H9 (cell line): ENCODE data around the gene CORO7. TPM values are rescaled to one million over a fixed set of nuclear protein-coding genes. Genes with fewer than 3 reads are reported as not detected.

Experiments
- DNase-seq: peaks from one replicate; pipeline ENCODE4 v3.0.0-alpha.2; 2017
- H2AFZ ChIP-seq: one replicate; pipeline ENCODE4 v1.6.1; 2013; ENCODE audit warnings: mild to moderate bottlenecking, low read length, control low read depth, moderate library complexity
- H2AK5ac ChIP-seq: 2 replicates; pipeline ENCODE4 v1.6.1; 2013; ENCODE audit warnings: low read length, control low read depth, mixed read lengths; ENCODE audit not compliant: insufficient read length
- H2BK120ac ChIP-seq: one replicate; pipeline ENCODE4 v1.6.1; 2013; ENCODE audit warnings: low read depth, mild to moderate bottlenecking, low read length, control low read depth, inconsistent platforms; ENCODE audit not compliant: poor library complexity, severe bottlenecking
- H2BK12ac ChIP-seq: 2 replicates; pipeline ENCODE4 v1.6.1; 2013; ENCODE audit warnings: low read length, control low read depth, mixed read lengths, low read depth; ENCODE audit not compliant: insufficient read length
- H2BK15ac ChIP-seq: 2 replicates; pipeline ENCODE4 v1.6.1; 2013; ENCODE audit warnings: low read depth, low read length, control low read depth
- H2BK20ac ChIP-seq: one replicate; pipeline ENCODE4 v1.6.1; 2013; ENCODE audit warnings: low read depth, mild to moderate bottlenecking, low read length, control low read depth, inconsistent platforms; ENCODE audit not compliant: poor library complexity, severe bottlenecking
- H2BK5ac ChIP-seq: 2 replicates; pipeline ENCODE4 v1.6.1; 2013; ENCODE audit warnings: low read length, control low read depth, mixed read lengths; ENCODE audit not compliant: insufficient read length
- H3K14ac ChIP-seq: 2 replicates; pipeline ENCODE4 v1.6.1; 2013; ENCODE audit warnings: low read length, control low read depth; ENCODE audit not compliant: insufficient read depth
- H3K18ac ChIP-seq: 2 replicates; pipeline ENCODE4 v1.6.1; 2013; ENCODE audit warnings: low read depth, mild to moderate bottlenecking, mixed read lengths, low read length, control low read depth; ENCODE audit not compliant: insufficient read length
- H3K23ac ChIP-seq: 2 replicates; pipeline ENCODE4 v1.6.1; 2013; ENCODE audit warnings: low read length, control low read depth, mixed read lengths, low read depth; ENCODE audit not compliant: insufficient read length
- H3K23me2 ChIP-seq: 2 replicates; pipeline ENCODE4 v1.6.1; 2013; ENCODE audit warnings: low read depth, mild to moderate bottlenecking, mixed read lengths, low read length, control low read depth; ENCODE audit not compliant: insufficient read length, poor library complexity, severe bottlenecking
- H3K27ac ChIP-seq: 2 replicates; pipeline ENCODE4 v1.5.1; 2013; ENCODE audit warnings: low read length, control low read depth, mixed read lengths, low read depth; ENCODE audit not compliant: insufficient read length
- H3K27me3 ChIP-seq: 2 replicates; pipeline ENCODE4 v1.6.1; 2013; ENCODE audit warnings: low read length, control low read depth, inconsistent platforms; ENCODE audit not compliant: insufficient read depth
- H3K4ac ChIP-seq: 2 replicates; pipeline ENCODE4 v1.6.1; 2013; ENCODE audit warnings: low read depth, mild to moderate bottlenecking, control low read depth, inconsistent platforms, low read length, moderate library complexity
- H3K4me1 ChIP-seq: 2 replicates; pipeline ENCODE4 v1.6.1; 2013; ENCODE audit warnings: low read length, control low read depth, inconsistent platforms; ENCODE audit not compliant: insufficient read depth
- H3K4me2 ChIP-seq: 2 replicates; pipeline ENCODE4 v1.6.1; 2013; ENCODE audit warnings: low read length, control low read depth, mixed read lengths; ENCODE audit not compliant: insufficient read length, insufficient read depth
- H3K56ac ChIP-seq: 2 replicates; pipeline ENCODE4 v1.6.1; 2013; ENCODE audit warnings: low read depth, mild to moderate bottlenecking, mixed read lengths, low read length, control low read depth; ENCODE audit not compliant: insufficient read length
- H3K79me1 ChIP-seq: 2 replicates; pipeline ENCODE4 v1.6.1; 2013; ENCODE audit warnings: low read depth, mild to moderate bottlenecking, moderate library complexity, low read length, control low read depth, inconsistent platforms; ENCODE audit not compliant: insufficient read depth, poor library complexity, severe bottlenecking
- H3K79me2 ChIP-seq: 2 replicates; pipeline ENCODE4 v1.6.1; 2013; ENCODE audit warnings: low read length, control low read depth, inconsistent platforms; ENCODE audit not compliant: insufficient read depth
- H3K9ac ChIP-seq: 2 replicates; pipeline ENCODE4 v1.6.1; 2013; ENCODE audit warnings: low read length, control low read depth, mixed read lengths; ENCODE audit not compliant: insufficient read length; ENCODE audit errors: extremely low read depth
- H3K9me3 ChIP-seq: one replicate; pipeline ENCODE4 v1.6.1; 2013; ENCODE audit warnings: low read depth, low read length, inconsistent platforms; ENCODE audit not compliant: control insufficient read depth
- H3T11ph ChIP-seq: one replicate; pipeline ENCODE4 v1.6.1; 2013; ENCODE audit warnings: mild to moderate bottlenecking, low read length, control low read depth, inconsistent platforms
- H4K20me1 ChIP-seq: one replicate; pipeline ENCODE4 v1.6.1; 2013; ENCODE audit not compliant: control insufficient read depth, insufficient read length, insufficient read depth
- H4K5ac ChIP-seq: 2 replicates; pipeline ENCODE4 v1.6.1; 2013; ENCODE audit warnings: low read depth, mild to moderate bottlenecking, mixed read lengths, low read length, control low read depth; ENCODE audit not compliant: insufficient read length
- H4K8ac ChIP-seq: replicated peaks from 2 replicates; pipeline ENCODE4 v1.6.1; 2013; ENCODE audit warnings: low read length, control low read depth, mixed read lengths, low read depth; ENCODE audit not compliant: insufficient read length
- H4K91ac ChIP-seq: 2 replicates; pipeline ENCODE4 v1.6.1; 2013; ENCODE audit warnings: low read depth, mild to moderate bottlenecking, moderate library complexity, mixed read lengths, low read length, control low read depth; ENCODE audit not compliant: insufficient read length
- H3K27ac Mint-ChIP-seq, 3 experiments: 2 replicates in 2 of 3; 3 replicates in 1 of 3; pipeline ENCODE4 v1.8.0; 2020 to 2021; ENCODE audit warnings: mixed read lengths in 3 of 3, mild to moderate bottlenecking in 1 of 3, moderate library complexity in 1 of 3
- H3K27me3 Mint-ChIP-seq: 2 replicates; pipeline ENCODE4 v1.8.0; 2021; ENCODE audit warnings: low read depth, mild to moderate bottlenecking, moderate library complexity, mixed read lengths
- H3K36me3 Mint-ChIP-seq, 3 experiments: 2 replicates in 2 of 3; 3 replicates in 1 of 3; pipeline ENCODE4 v1.8.0; 2020 to 2021; ENCODE audit warnings: low read depth in 3 of 3, mixed read lengths in 3 of 3; ENCODE audit not compliant: insufficient read depth in 1 of 3
- H3K4me1 Mint-ChIP-seq, 2 experiments: 2 replicates each; pipeline ENCODE4 v1.8.0; 2020; ENCODE audit warnings: mixed read lengths in 2 of 2
- H3K4me3 Mint-ChIP-seq, 2 experiments: 2 replicates in 1 of 2; 3 replicates in 1 of 2; pipeline ENCODE4 v1.8.0; 2020 to 2021; ENCODE audit warnings: mild to moderate bottlenecking in 2 of 2, mixed read lengths in 2 of 2, moderate library complexity in 1 of 2
- H3K9me3 Mint-ChIP-seq, 2 experiments: 2 replicates in 1 of 2; 3 replicates in 1 of 2; pipeline ENCODE4 v1.8.0; 2020; ENCODE audit warnings: mild to moderate bottlenecking in 2 of 2, mixed read lengths in 2 of 2, moderate library complexity in 1 of 2
- CTCF ChIP-seq: fragments of 200-600 bp; sonication (generic); conservative IDR thresholded peaks from 3 replicates; pipeline ENCODE4 v1.8.0; 2021; ENCODE audit warnings: antibody characterized with exemption, mild to moderate bottlenecking
- WGBS: extraction: QIAGEN DNeasy Blood & Tissue Kit; methylation state at CpG from one replicate; pipeline ENCODE4 v1.1.7; 2013; ENCODE audit warnings: missing lambda C conversion rate, low lambda C conversion rate, mixed read lengths; ENCODE audit not compliant: insufficient read length; ENCODE audit errors: extremely low coverage; 5-methylcytosine and 5-hydroxymethylcytosine counted together
- total RNA-seq: library from RNA; stranded (reverse); gene quantifications from 2 replicates; pipeline ENCODE4 v1.2.1, GENCODE V29; 2021

Gene CORO7
- total RNA-seq, 1 experiment from 2014 or later: 38.4 TPM

DNA sequence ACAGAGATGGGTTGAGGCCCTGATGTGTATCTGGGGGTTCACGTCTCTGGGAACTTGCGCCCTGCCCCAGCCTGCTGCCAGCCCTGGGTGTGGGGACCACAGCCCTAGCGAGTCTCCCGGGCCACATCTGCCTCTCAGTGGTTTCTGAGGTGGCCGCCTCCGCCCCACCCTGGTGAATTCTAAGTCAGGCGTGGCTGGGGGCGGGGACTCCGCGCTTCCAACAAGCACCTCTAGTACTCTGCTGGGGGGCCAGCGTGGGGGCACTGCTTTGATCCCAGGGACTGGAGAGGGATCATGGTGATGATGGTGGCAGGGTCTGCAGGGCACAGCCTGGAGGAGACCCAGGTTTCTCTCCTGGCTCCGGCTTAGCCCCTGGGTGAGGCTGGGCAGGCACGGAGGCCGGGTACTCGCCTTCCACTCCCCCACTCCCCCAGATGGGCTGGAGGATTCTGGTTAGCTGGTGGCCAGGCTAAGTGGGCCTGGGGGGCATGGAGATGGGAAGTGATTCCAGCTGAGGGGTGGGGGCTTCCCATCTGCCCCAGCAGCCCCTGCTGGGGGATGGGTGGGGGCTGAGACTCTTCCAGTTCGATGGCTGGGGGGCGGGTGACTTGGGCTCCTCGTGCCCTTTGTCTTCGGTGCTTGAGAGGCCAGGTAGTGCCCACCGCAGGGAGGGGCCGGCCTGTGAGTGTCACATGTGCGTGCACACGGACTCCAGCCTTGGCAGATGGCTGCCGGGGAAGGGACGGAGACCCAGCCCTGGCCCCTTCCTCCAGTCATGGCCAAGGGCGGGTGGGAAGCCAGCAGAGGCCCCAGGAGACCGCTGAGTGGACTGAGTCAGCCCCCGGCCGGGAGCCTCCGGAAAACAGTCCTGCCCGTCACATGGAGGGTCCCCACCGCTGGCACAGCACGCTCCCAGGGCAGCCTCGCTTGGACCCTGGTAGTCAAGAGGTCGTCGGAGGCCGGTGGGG, 96.7 kb downstream of the CORO7 start:
- Histone ChIP-seq H3K14ac (no peak overlapping the region; the same call in 1 of the 2 replicates), H3K9ac (no peak overlapping the region), H3K23ac (no peak overlapping the region), H4K20me1 (peaks cover 3% of the 10 kb centered on the region), H3K27ac (no peak overlapping the region), H2BK120ac (no peak overlapping the region), H3K79me1 (no peaks in the 10 kb centered on the region), H3K4me2 (no peak overlapping the region), H3K18ac (no peak overlapping the region), H3K27me3 (no peaks in the 10 kb centered on the region; the same call in 1 of the 2 replicates), H3T11ph (no peak overlapping the region), H2BK5ac (no peak overlapping the region), H3K56ac (no peak overlapping the region), H3K23me2 (peaks cover 12% of the 10 kb centered on the region), H4K5ac (no peak overlapping the region), H2BK12ac (no peak overlapping the region), H3K4ac (no peak overlapping the region), H2BK15ac (no peak overlapping the region), H2AFZ (no peak overlapping the region), H3K4me1 (peaks cover 6% of the 10 kb centered on the region; the same call in 1 of the 2 replicates), H4K8ac (no peak overlapping the region), H2AK5ac (no peak overlapping the region), H2BK20ac (no peak overlapping the region), H3K9me3 (no peaks in the 10 kb centered on the region), H3K79me2 (peaks cover 6% of the 10 kb centered on the region; the same call in 1 of the 2 replicates), H4K91ac (no peak overlapping the region)
- DNase-seq: no peak
- H3K4me1 Mint-ChIP-seq: peaks cover 9 to 38% of the 10 kb centered on the region in 2 experiments
- peak overlapping the region in 1 of 3 experiments; percentile 80; a peak in 1 of 7 replicates for H3K27ac Mint-ChIP-seq
- H3K27me3 Mint-ChIP-seq: peaks cover 4% of the 10 kb centered on the region
- TF ChIP-seq CTCF: no peak
- WGBS: no CpG with 5 or more reads among the region's 37 CpGs
- no peaks in the 10 kb centered on the region; a peak in 1 of 5 replicates for H3K9me3 Mint-ChIP-seq
- no peak overlapping the region for H3K4me3 Mint-ChIP-seq
- H3K36me3 Mint-ChIP-seq: no peaks in the 10 kb centered on the region
